ENCODE results near the gene CMIP.

Gene CMIP

GRCh38 chr16:81623365-81624102, 178.9 kb downstream of the CMIP start:
- intact Hi-C loops (cut with DNase I; ENCODE audit: low total_unique reads): no loop called here
- DNase-seq: no peak
- peaks cover 0 to 17% (median 15%) of the 10 kb centered on the region in 4 donors for H3K4me1 ChIP-seq
- no peaks in the 10 kb centered on the region for H3K9me3 ChIP-seq
- no peaks in the 10 kb centered on the region for H3K36me3 ChIP-seq
- TF ChIP-seq CTCF (IDR thresholded peaks at IDR 0.05): peak; percentile 19 to 43
- H3K4me3 ChIP-seq: no peak overlapping the region
- no peaks in the 10 kb centered on the region for H3K27me3 ChIP-seq
- H3K27ac ChIP-seq: no peak overlapping the region

- no peaks in the 10 kb centered on the region for H3K27me3 ChIP-seq
- H3K9me3 ChIP-seq: no peaks in the 10 kb centered on the region
- no peak overlapping the region for H3K4me3 ChIP-seq
- no peak overlapping the region for H3K27ac ChIP-seq
- intact Hi-C loops (cut with DNase I; ENCODE audit: low total_unique reads): no loop called here
- no peak for DNase-seq
- TF ChIP-seq CTCF (IDR thresholded peaks at IDR 0.05): no peak
- peaks cover 0 to 17% (median 15%) of the 10 kb centered on the region in 4 donors for H3K4me1 ChIP-seq
- H3K36me3 ChIP-seq: no peaks in the 10 kb centered on the region
Observed at GRCh38 chr16:81624403-81624759, 179.8 kb downstream of the CMIP start.

GRCh38 chr16:81624760-81625543, 180.3 kb downstream of the CMIP start:
- no peak for DNase-seq
- intact Hi-C loops (cut with DNase I; ENCODE audit: low total_unique reads): no loop called here
- H3K4me3 ChIP-seq: no peak overlapping the region
- H3K27ac ChIP-seq: peak overlapping the region; percentile 28 to 39
- no peaks in the 10 kb centered on the region for H3K36me3 ChIP-seq
- peaks cover 0 to 17% (median 15%) of the 10 kb centered on the region in 4 donors for H3K4me1 ChIP-seq
- H3K27me3 ChIP-seq: no peaks in the 10 kb centered on the region
- no peaks in the 10 kb centered on the region for H3K9me3 ChIP-seq
- TF ChIP-seq CTCF (IDR thresholded peaks at IDR 0.05): no peak

GRCh38 chr16:81625544-81626153, 181.0 kb downstream of the CMIP start:
- peak overlapping the region; percentile 28 to 39 for H3K27ac ChIP-seq
- H3K36me3 ChIP-seq: no peaks in the 10 kb centered on the region
- H3K9me3 ChIP-seq: no peaks in the 10 kb centered on the region
- H3K27me3 ChIP-seq: no peaks in the 10 kb centered on the region
- intact Hi-C loops (cut with DNase I; ENCODE audit: low total_unique reads): no loop called here
- H3K4me1 ChIP-seq: peaks cover 0 to 17% (median 15%) of the 10 kb centered on the region in 4 donors
- TF ChIP-seq CTCF (IDR thresholded peaks at IDR 0.05): no peak
- peak; percentile 58 to 88 for DNase-seq
- H3K4me3 ChIP-seq: no peak overlapping the region

- Histone ChIP-seq H3K4me1 (peaks cover 0 to 17% (median 15%) of the 10 kb centered on the region in 4 donors), H3K27ac (peak overlapping the region; percentile 28 to 39), H3K36me3 (no peaks in the 10 kb centered on the region), H3K27me3 (no peaks in the 10 kb centered on the region), H3K9me3 (no peaks in the 10 kb centered on the region), H3K4me3 (no peak overlapping the region)
- TF ChIP-seq CTCF (IDR thresholded peaks at IDR 0.05): no peak
- intact Hi-C loops (cut with DNase I; ENCODE audit: low total_unique reads): no loop called here
- no peak for DNase-seq
Observed at GRCh38 chr16:81626181-81626674, 181.6 kb downstream of the CMIP start.
